ENCODE measurements around the gene STK24.

The STK24 gene

GRCh38 chr13:98444381-98444780, 132.5 kb downstream of the STK24 start:
- TF ChIP-seq CTCF (IDR thresholded peaks at IDR 0.05), result no peak

GRCh38 chr13:98443800-98444325, 133.0 kb downstream of the STK24 start:
- TF ChIP-seq CTCF (IDR thresholded peaks at IDR 0.05), result no peak

GRCh38 chr13:98443329-98443728, 133.6 kb downstream of the STK24 start:
- TF ChIP-seq CTCF (IDR thresholded peaks at IDR 0.05), result no peak

GRCh38 chr13:98442391-98443230, 134.3 kb downstream of the STK24 start:
- no peak for TF ChIP-seq CTCF (IDR thresholded peaks at IDR 0.05)

GRCh38 chr13:98441056-98441676, 135.7 kb downstream of the STK24 start:
- no peak for TF ChIP-seq CTCF (IDR thresholded peaks at IDR 0.05)

GRCh38 chr13:98440390-98441055, 136.4 kb downstream of the STK24 start:
- no peak for TF ChIP-seq CTCF (IDR thresholded peaks at IDR 0.05)

- TF ChIP-seq CTCF (IDR thresholded peaks at IDR 0.05), result no peak
Observed at GRCh38 chr13:98439896-98440295, 137.0 kb downstream of the STK24 start.
